ENCODE data around the gene ADISSP. TPM values are rescaled to one million over a fixed set of nuclear protein-coding genes. Genes with fewer than 3 reads are reported as not detected.

ADISSP gene
- total RNA-seq, 1 experiment from 2014 or later, result 80.3 TPM

- no peak for TF ChIP-seq EZH2 (IDR thresholded peaks at IDR 0.05; ENCODE audit: borderline replicate concordance, low read depth, low read length, poor library complexity, severe bottlenecking)
- no peak for TF ChIP-seq CTCF (conservative IDR thresholded peaks at IDR 0.05; ENCODE audit: low read depth, low read length)
- POLR2A ChIA-PET (ENCODE audit: low non-redundant PET), result no interaction called here
- no peak for DNase-seq (ENCODE audit: low spot score)
- intact Hi-C loops (cut with micrococcal nuclease; ENCODE audit: unreplicated experiment), result no loop called here
- Histone ChIP-seq H3K36me3 (ENCODE audit: insufficient read depth, low read length, poor library complexity, severe bottlenecking) (peaks cover 90% of the 10 kb centered on the region), H3K4me3 (ENCODE audit: low read depth, low read length, poor library complexity, severe bottlenecking) (no peak overlapping the region), H3K4me1 (ENCODE audit: insufficient read depth, low read length, poor library complexity, severe bottlenecking) (peaks cover 32% of the 10 kb centered on the region), H3K27me3 (replicated peaks; ENCODE audit: insufficient read depth, low read depth, low read length, poor library complexity) (no peaks in the 10 kb centered on the region), H3K27ac (ENCODE audit: low read depth, low read length, poor library complexity, severe bottlenecking) (no peak overlapping the region), H3K9me3 (ENCODE audit: low read depth, low read length, poor library complexity, severe bottlenecking) (no peaks in the 10 kb centered on the region)
- CTCF ChIA-PET, result no interaction called here
- BruUV-seq (replicated peaks), result no TSS peak
Measured at GRCh38 chr20:3802524-3803239, 35.1 kb upstream of the ADISSP start.

GRCh38 chr20:3801846-3802245 lies 34.3 kb upstream of the ADISSP start:
- ChIA-PET POLR2A (ENCODE audit: low non-redundant PET) (no interaction called here), CTCF (no interaction called here)
- H3K4me3 ChIP-seq (ENCODE audit: low read depth, low read length, poor library complexity, severe bottlenecking), result no peak overlapping the region
- H3K9me3 ChIP-seq (ENCODE audit: low read depth, low read length, poor library complexity, severe bottlenecking), result no peaks in the 10 kb centered on the region
- TF ChIP-seq CTCF (conservative IDR thresholded peaks at IDR 0.05; ENCODE audit: low read depth, low read length), result no peak
- no peak for TF ChIP-seq EZH2 (IDR thresholded peaks at IDR 0.05; ENCODE audit: borderline replicate concordance, low read depth, low read length, poor library complexity, severe bottlenecking)
- H3K27ac ChIP-seq (ENCODE audit: low read depth, low read length, poor library complexity, severe bottlenecking), result no peak overlapping the region
- intact Hi-C loops (cut with micrococcal nuclease; ENCODE audit: unreplicated experiment), result no loop called here
- BruUV-seq (replicated peaks), result no TSS peak
- DNase-seq (ENCODE audit: low spot score), result no peak
- peaks cover 93% of the 10 kb centered on the region for H3K36me3 ChIP-seq (ENCODE audit: insufficient read depth, low read length, poor library complexity, severe bottlenecking)
- no peaks in the 10 kb centered on the region for H3K27me3 ChIP-seq (replicated peaks; ENCODE audit: insufficient read depth, low read depth, low read length, poor library complexity)
- peaks cover 27% of the 10 kb centered on the region for H3K4me1 ChIP-seq (ENCODE audit: insufficient read depth, low read length, poor library complexity, severe bottlenecking)

- Histone ChIP-seq H3K27me3 (replicated peaks; ENCODE audit: insufficient read depth, low read depth, low read length, poor library complexity) (no peaks in the 10 kb centered on the region), H3K4me3 (ENCODE audit: low read depth, low read length, poor library complexity, severe bottlenecking) (no peak overlapping the region), H3K9me3 (ENCODE audit: low read depth, low read length, poor library complexity, severe bottlenecking) (no peaks in the 10 kb centered on the region), H3K4me1 (ENCODE audit: insufficient read depth, low read length, poor library complexity, severe bottlenecking) (peaks cover 23% of the 10 kb centered on the region), H3K36me3 (ENCODE audit: insufficient read depth, low read length, poor library complexity, severe bottlenecking) (peaks cover 89% of the 10 kb centered on the region), H3K27ac (ENCODE audit: low read depth, low read length, poor library complexity, severe bottlenecking) (no peak overlapping the region)
- intact Hi-C loops (cut with micrococcal nuclease; ENCODE audit: unreplicated experiment), result no loop called here
- CTCF ChIA-PET, result no interaction called here
- POLR2A ChIA-PET (ENCODE audit: low non-redundant PET), result no interaction called here
- no peak for DNase-seq (ENCODE audit: low spot score)
- TF ChIP-seq EZH2 (IDR thresholded peaks at IDR 0.05; ENCODE audit: borderline replicate concordance, low read depth, low read length, poor library complexity, severe bottlenecking) (no peak), CTCF (conservative IDR thresholded peaks at IDR 0.05; ENCODE audit: low read depth, low read length) (no peak)
- no TSS peak for BruUV-seq (replicated peaks)
Measured at GRCh38 chr20:3801299-3801698, 33.7 kb upstream of the ADISSP start.
